ENCODE measurements around the gene ALK. TPM values are rescaled to one million over a fixed set of nuclear protein-coding genes. Genes with fewer than 3 reads are reported as not detected.

Gene ALK
- total and polyA plus RNA-seq, 10 of the 15 experiments (the other 5 are each of a cell fraction or from before 2014, with no cell fraction given) = 0.11 TPM; not detected in 9

- ChIA-PET POLR2A (interaction anchor here (0.7 kb wide), 1 partner anchor 83 kb away, joined by 3 read pairs; no protein-coding TSS in a partner anchor), CTCF (no interaction called here), SMC1A (ENCODE audit: uncharacterized antibody, unreplicated experiment) (interaction anchor here (0.9 to 1.0 kb wide), 2 partner anchors 11 to 35 kb away, joined by 3 to 5 read pairs; no protein-coding TSS in a partner anchor), RAD21 (ENCODE audit: unreplicated experiment) (no interaction called here)
- Histone ChIP-seq H4K20me1 (ENCODE audit: control insufficient read depth, insufficient read depth) (no peaks in the 10 kb centered on the region), H3K27me3 (replicated peaks in 1 of 2; ENCODE audit: control insufficient read depth in 2 of 2, insufficient read depth in 2 of 2, low read length in 1 of 2) (no peaks in the 10 kb centered on the region), H3K4me2 (ENCODE audit: control insufficient read depth, insufficient read depth) (no peak overlapping the region), H3K4me1 (ENCODE audit: control insufficient read depth, insufficient read depth, low read length) (no peaks in the 10 kb centered on the region), H3K27ac (ENCODE audit: control insufficient read depth, insufficient read depth) (no peak overlapping the region), H2AFZ (ENCODE audit: control insufficient read depth, low read depth, low read length) (no peak overlapping the region), H3K9me3 (replicated peaks; ENCODE audit: control insufficient read depth, insufficient read depth, low read length) (no peaks in the 10 kb centered on the region), H3K4me3 (no peak overlapping the region), H3K79me2 (ENCODE audit: control insufficient read depth, insufficient read depth, low read length) (no peaks in the 10 kb centered on the region), H3K9ac (ENCODE audit: control insufficient read depth, insufficient read depth, low read length) (no peak overlapping the region), H3K36me3 (ENCODE audit: control insufficient read depth in 2 of 2, insufficient read depth in 2 of 2, low read length in 1 of 2) (no peaks in the 10 kb centered on the region)
- in situ Hi-C loops (cut with MboI) = no loop called here
- no TSS peak for BruUV-seq (replicated peaks)
- WGBS (ENCODE audit: insufficient coverage, insufficient replicate concordance, low lambda C conversion rate, missing lambda C conversion rate) = 75% methylated on average over 4 of the region's 4 CpGs
- ATAC-seq (no peak), FAIRE-seq (no peak), DNase-seq (ENCODE audit: low read depth, low spot score) (no peak)
- intact Hi-C loops (cut with micrococcal nuclease; ENCODE audit: unreplicated experiment) = no loop called here
- TF ChIP-seq SP1 (IDR thresholded peaks at IDR 0.05; ENCODE audit: low read depth, low read length) (no peak), SMAD1 (IDR thresholded peaks at IDR 0.05; ENCODE audit: low read depth, partially characterized antibody) (no peak), SIN3A (IDR thresholded peaks at IDR 0.05; ENCODE audit: low read depth, low read length) (no peak), BCL3 (IDR thresholded peaks at IDR 0.05; ENCODE audit: borderline replicate concordance, insufficient read depth, low read depth, low read length, poor library complexity, severe bottlenecking) (no peak), ZBTB4 (CRISPR knock-in tag; IDR thresholded peaks at IDR 0.05) (no peak), ELK1 (IDR thresholded peaks at IDR 0.05; ENCODE audit: low read depth, low read length) (no peak), IKZF1 (conservative IDR thresholded peaks at IDR 0.05) (no peak), CHD1 (IDR thresholded peaks at IDR 0.05; ENCODE audit: low read depth, low read length) (no peak)
These were observed 162.0 kb downstream of the ALK start for GRCh38 chr2:29759360-29759759.

All from GM12878 (cell line).